ENCODE measurements around the gene PGAP3.

Gene PGAP3

GRCh38 chr17:39628655-39629493 lies 59.0 kb downstream of the PGAP3 start:
- Histone ChIP-seq H3K9ac (ENCODE audit: low read length) (no peak overlapping the region), H3K27ac (ENCODE audit: low read length) (no peak overlapping the region), H3K9me2 (replicated peaks; ENCODE audit: insufficient read depth, low read length) (no peaks in the 10 kb centered on the region), H3K36me3 (replicated peaks; ENCODE audit: insufficient read depth, low read length) (no peaks in the 10 kb centered on the region), H3K4me3 (ENCODE audit: low read length) (no peak overlapping the region), H4K20me1 (ENCODE audit: insufficient read depth, low read length) (no peaks in the 10 kb centered on the region), H3K4me1 (ENCODE audit: low read length) (no peaks in the 10 kb centered on the region), H3K9me3 (replicated peaks; ENCODE audit: insufficient read depth, low read length) (no peaks in the 10 kb centered on the region), H3F3A (ENCODE audit: insufficient read depth, low read length) (no peaks in the 10 kb centered on the region), H3K4me2 (ENCODE audit: low read depth, low read length) (no peak overlapping the region), H3K27me3 (replicated peaks; ENCODE audit: insufficient read depth, low read length) (peaks cover 48% of the 10 kb centered on the region), H3K79me2 (ENCODE audit: low read length) (no peaks in the 10 kb centered on the region), H2AFZ (ENCODE audit: low read length) (no peak overlapping the region)
- no peak for DNase-seq
- no peak for TF ChIP-seq EZH2 (optimal IDR thresholded peaks at IDR 0.05; ENCODE audit: low read depth, low read length)
- TF ChIP-seq CTCF (IDR thresholded peaks at IDR 0.05; ENCODE audit: low read length), result no peak
- TF ChIP-seq EZH2phosphoT487 (IDR thresholded peaks at IDR 0.05; ENCODE audit: low read length), result no peak

DNA sequence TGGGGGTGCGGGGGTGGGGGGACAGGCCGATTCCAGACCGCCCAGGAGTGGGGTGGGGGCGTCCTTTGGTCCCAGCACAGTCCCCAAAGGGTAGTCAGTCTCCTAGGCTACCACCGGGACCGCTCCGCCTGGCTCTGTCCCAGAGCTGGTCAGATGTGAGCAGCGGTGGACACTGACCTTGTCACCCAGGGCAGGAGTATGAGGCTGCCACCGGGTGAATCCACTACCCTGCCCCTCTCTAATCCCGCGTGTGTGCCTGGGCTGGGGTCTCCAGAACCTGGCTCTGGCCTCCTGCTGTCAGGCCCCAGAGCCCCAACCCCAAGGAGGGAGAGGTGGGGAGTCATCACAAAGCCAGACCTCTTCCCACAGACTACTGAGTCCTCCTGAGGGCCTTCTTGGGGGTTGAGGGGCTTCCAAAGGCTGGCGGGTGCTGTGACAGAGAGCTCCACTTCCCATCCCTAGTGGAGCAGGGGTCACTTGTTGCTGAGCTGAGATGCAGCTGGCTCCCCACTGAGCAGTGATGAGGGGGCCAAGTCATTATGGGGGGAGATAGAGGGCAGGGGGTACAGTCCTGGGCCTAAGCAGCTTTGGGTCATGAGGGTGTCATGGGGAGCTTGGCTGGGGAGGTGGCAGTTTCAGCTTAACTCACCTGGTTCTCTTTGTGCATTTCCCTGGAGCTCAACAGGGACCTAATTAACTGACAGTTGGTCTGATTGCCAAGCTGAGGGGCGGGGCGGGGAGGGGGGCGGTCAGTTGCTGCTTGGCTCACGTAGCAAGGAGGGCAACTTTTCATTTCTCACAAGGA lies 59.9 kb downstream of the PGAP3 start:
- no peaks in the 10 kb centered on the region for H3K36me3 ChIP-seq (replicated peaks; ENCODE audit: insufficient read depth, low read length)
- no peak overlapping the region for H2AFZ ChIP-seq (ENCODE audit: low read length)
- H3K9me2 ChIP-seq (replicated peaks; ENCODE audit: insufficient read depth, low read length), result no peaks in the 10 kb centered on the region
- TF ChIP-seq EZH2 (optimal IDR thresholded peaks at IDR 0.05; ENCODE audit: low read depth, low read length), result no peak
- H4K20me1 ChIP-seq (ENCODE audit: insufficient read depth, low read length), result no peaks in the 10 kb centered on the region
- H3K4me2 ChIP-seq (ENCODE audit: low read depth, low read length), result no peak overlapping the region
- no peak for DNase-seq
- no peak overlapping the region for H3K27ac ChIP-seq (ENCODE audit: low read length)
- H3K4me3 ChIP-seq (ENCODE audit: low read length), result no peak overlapping the region
- H3K27me3 ChIP-seq (replicated peaks; ENCODE audit: insufficient read depth, low read length), result peaks cover 43% of the 10 kb centered on the region
- peaks cover 8% of the 10 kb centered on the region for H3K4me1 ChIP-seq (ENCODE audit: low read length)
- no peaks in the 10 kb centered on the region for H3K79me2 ChIP-seq (ENCODE audit: low read length)
- peaks cover 1% of the 10 kb centered on the region; the same call in 1 of the 2 replicates for H3F3A ChIP-seq (ENCODE audit: insufficient read depth, low read length)
- no peak overlapping the region for H3K9ac ChIP-seq (ENCODE audit: low read length)
- no peaks in the 10 kb centered on the region for H3K9me3 ChIP-seq (replicated peaks; ENCODE audit: insufficient read depth, low read length)

- Histone ChIP-seq H3K4me1 (ENCODE audit: low read length) (peaks cover 16% of the 10 kb centered on the region), H4K20me1 (ENCODE audit: insufficient read depth, low read length) (no peaks in the 10 kb centered on the region), H3K79me2 (ENCODE audit: low read length) (no peaks in the 10 kb centered on the region), H3K27ac (ENCODE audit: low read length) (no peak overlapping the region), H3K4me3 (ENCODE audit: low read length) (no peak overlapping the region), H3K4me2 (ENCODE audit: low read depth, low read length) (no peak overlapping the region), H3K27me3 (replicated peaks; ENCODE audit: insufficient read depth, low read length) (peaks cover 41% of the 10 kb centered on the region), H3K9me3 (replicated peaks; ENCODE audit: insufficient read depth, low read length) (no peaks in the 10 kb centered on the region), H3F3A (ENCODE audit: insufficient read depth, low read length) (peaks cover 8% of the 10 kb centered on the region; the same call in 1 of the 2 replicates), H3K36me3 (replicated peaks; ENCODE audit: insufficient read depth, low read length) (no peaks in the 10 kb centered on the region), H3K9me2 (replicated peaks; ENCODE audit: insufficient read depth, low read length) (no peaks in the 10 kb centered on the region), H2AFZ (ENCODE audit: low read length) (no peak overlapping the region), H3K9ac (ENCODE audit: low read length) (no peak overlapping the region)
- no peak for DNase-seq
- TF ChIP-seq EZH2 (optimal IDR thresholded peaks at IDR 0.05; ENCODE audit: low read depth, low read length), result no peak
- TF ChIP-seq EZH2phosphoT487 (IDR thresholded peaks at IDR 0.05; ENCODE audit: low read length), result no peak
- TF ChIP-seq CTCF (IDR thresholded peaks at IDR 0.05; ENCODE audit: low read length), result no peak
These were observed 60.7 kb downstream of the PGAP3 start for GRCh38 chr17:39627047-39627711.

All from MM.1S (cell line).